Islet of Langerhans (tissue), 1 donor: ENCODE measurements around the gene ZNF790.

ENCODE experiments used
- FAIRE-seq: peaks from one replicate; lab custom pipeline; 2011; peaks lifted over from hg19 to GRCh38; lab: Jason Lieb, UNC

The ZNF790 gene

DNA sequence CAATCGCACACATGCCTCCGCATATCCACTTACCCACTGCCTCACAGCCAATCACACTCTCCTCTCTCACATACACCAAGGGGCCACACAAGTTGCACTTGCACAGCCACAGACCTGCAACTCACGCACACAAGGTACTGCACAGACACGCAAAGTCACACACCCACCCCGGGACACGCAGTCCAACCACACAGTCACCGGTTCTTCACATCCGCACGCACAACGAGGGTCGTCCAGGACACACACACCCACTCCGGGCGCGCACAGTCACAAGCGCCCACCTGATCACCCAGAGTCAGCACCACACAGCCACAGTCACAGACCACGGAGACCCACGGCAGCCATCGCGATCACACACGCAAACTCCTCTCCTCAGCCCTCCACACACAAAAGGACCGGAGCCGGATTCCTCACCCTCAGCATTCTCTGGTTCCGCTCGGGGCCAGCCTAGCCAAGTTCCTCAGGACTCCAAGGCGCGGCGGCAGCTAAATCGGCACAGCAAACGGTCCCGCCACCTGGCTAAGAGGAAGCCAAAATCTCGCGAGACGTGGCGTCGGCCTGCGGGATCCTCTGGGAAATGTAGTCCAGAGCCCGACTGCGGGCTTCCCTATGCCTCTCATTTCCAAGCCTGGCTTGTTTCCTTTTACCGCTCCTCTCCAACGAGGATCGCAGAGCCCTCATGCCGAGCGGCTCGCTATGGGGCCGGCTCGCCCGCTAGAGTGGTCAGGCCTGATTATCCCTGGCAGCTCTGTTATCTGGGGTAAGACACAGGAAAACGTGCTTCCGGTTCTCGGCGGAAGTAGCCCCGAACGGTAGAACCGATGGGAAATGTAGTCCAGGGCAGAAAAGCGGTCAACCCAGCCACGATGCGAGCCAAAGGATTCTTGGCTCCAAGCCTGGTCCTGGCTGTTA, 65.6 kb downstream of the ZNF790 start, which contains the start of gene ZNF850:
Gene ZNF850, minus strand, starts transcription at position 497 of the 912 bp plus-strand sequence. CDS start 10,201 bp downstream, outside the sequence.
- peak; percentile 98 for FAIRE-seq

DNA sequence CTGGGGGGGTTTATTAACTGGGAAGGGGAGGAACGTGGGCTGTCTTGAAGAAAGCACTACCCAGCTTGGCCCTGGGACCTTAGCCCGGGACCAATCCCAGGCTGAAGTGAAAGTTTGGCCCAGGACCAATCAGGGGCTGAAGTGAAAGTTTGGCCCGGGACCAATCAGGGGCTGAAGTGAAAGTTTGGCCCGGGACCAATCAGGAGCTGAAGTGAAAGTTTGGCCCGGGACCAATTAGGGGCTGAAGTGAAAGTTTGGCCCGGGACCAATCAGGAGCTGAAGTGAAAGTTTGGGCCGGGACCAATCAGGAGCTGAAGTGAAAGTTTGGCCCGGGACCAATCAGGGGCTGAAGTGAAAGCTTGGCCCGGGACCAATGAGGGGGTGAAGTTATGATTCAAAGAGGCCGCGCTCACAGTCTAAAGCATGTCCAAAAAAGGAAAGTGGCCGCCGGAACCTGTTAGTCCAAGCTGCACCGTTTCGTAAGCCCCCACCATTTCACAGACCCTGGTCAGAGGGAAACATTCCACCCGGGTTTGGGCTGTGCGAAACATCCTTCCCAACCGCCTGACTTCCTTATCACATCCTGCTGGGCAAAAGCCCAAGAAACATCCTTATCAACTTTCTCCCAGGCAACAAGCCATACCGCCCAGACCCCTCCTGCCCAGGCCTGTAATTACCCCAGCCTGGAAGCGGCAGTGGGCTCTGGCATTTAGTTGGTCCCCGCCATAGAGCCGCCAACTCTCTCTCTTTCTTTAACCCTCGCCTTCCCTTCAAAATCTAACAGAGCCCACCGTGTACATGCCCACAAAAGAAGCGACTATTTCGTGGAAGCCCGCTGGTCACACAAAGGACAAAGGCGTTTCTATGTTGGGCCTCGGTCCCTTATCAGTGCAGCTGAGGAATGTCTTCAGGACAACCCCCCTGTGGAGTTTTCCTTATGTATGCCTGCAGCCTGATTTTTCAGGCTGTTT, 66.6 kb downstream of the ZNF790 start:
- no peak for FAIRE-seq
